PC-3 (cell line): ENCODE data around the gene SEPTIN12.

Experiments used
- EZH2 ChIP-seq: fragments of 300-600 bp; sonication (generic); IDR thresholded peaks from one replicate; pipeline ENCODE4 v1.6.1; 2017; ENCODE audit warnings: antibody characterized with exemption, mild to moderate bottlenecking, low read length; ENCODE audit not compliant: unreplicated experiment
- EZH2phosphoT487 ChIP-seq: fragments of 300-600 bp; sonication (generic); IDR thresholded peaks from 2 replicates; pipeline ENCODE4 v1.6.1; 2018; ENCODE audit warnings: mild to moderate bottlenecking, antibody characterized with exemption, low read length, borderline replicate concordance
- TF ChIP-seq, protein P1 (sequence below): fragments of 300-600 bp; sonication (generic); conservative IDR thresholded peaks from 2 replicates; pipeline ENCODE4 v1.5.1; 2017; ENCODE audit warnings: antibody characterized with exemption, low read depth, mild to moderate bottlenecking, low read length

DNA sequence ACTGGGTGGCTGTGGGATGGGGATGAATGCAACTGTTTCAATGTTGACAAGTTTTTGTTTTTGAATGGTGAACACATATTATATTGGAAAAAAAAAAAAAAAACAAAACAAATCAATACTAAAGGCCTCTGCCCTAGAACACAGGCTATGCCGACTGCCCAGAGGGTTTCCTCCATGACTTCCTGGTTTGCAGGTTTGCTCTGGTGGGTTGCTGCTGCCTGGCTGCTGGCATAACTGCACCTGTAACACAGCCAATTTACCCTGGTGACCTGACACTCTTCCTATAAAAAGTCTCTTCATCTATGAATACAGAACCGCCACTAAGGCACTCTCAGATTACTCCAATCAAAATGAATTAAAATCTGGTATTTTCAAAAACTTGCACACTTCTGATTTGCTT is 48.6 kb upstream of the SEPTIN12 start:
- TF ChIP-seq, protein P1, sequence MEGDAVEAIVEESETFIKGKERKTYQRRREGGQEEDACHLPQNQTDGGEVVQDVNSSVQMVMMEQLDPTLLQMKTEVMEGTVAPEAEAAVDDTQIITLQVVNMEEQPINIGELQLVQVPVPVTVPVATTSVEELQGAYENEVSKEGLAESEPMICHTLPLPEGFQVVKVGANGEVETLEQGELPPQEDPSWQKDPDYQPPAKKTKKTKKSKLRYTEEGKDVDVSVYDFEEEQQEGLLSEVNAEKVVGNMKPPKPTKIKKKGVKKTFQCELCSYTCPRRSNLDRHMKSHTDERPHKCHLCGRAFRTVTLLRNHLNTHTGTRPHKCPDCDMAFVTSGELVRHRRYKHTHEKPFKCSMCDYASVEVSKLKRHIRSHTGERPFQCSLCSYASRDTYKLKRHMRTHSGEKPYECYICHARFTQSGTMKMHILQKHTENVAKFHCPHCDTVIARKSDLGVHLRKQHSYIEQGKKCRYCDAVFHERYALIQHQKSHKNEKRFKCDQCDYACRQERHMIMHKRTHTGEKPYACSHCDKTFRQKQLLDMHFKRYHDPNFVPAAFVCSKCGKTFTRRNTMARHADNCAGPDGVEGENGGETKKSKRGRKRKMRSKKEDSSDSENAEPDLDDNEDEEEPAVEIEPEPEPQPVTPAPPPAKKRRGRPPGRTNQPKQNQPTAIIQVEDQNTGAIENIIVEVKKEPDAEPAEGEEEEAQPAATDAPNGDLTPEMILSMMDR: no peak
- TF ChIP-seq EZH2: no peak
- no peak for TF ChIP-seq EZH2phosphoT487
